GM13977 (cell line): ENCODE results near the gene PDIA5.

Experiments
- DNase-seq: peaks from one replicate; pipeline ENCODE4 v3.0.0; 2012; ENCODE audit warnings: low spot score
- CTCF ChIP-seq: IDR thresholded peaks from 2 replicates; pipeline ENCODE4 v1.5.1; 2012; ENCODE audit warnings: mild to moderate bottlenecking, control low read depth; ENCODE audit not compliant: insufficient read depth; ENCODE audit errors: extremely low read depth, missing control alignments
- in situ Hi-C: fragments of 300-500 bp; cut with MboI; formaldehyde crosslinking; loops from one replicate; pipeline ENCODE4 v1.12.0; 2022; ENCODE audit warnings: low sequenced_read_pairs, low pct_unique_long_range_greater_than_20kb, mixed read lengths, inconsistent platforms; ENCODE audit not compliant: unreplicated experiment

PDIA5 gene

GRCh38 chr3:123137001-123137400 is 70.2 kb downstream of the PDIA5 start:
- DNase-seq: no peak
- TF ChIP-seq CTCF: no peak
- in situ Hi-C loops: no loop called here

GRCh38 chr3:123138839-123139444 is 72.1 kb downstream of the PDIA5 start:
- no peak for DNase-seq
- no peak for TF ChIP-seq CTCF
- in situ Hi-C loops: no loop called here

GRCh38 chr3:123139522-123139921 is 72.7 kb downstream of the PDIA5 start:
- TF ChIP-seq CTCF: no peak
- DNase-seq: no peak
- in situ Hi-C loops: no loop called here

- no peak for DNase-seq
- TF ChIP-seq CTCF: no peak
- in situ Hi-C loops: no loop called here
Measured at GRCh38 chr3:123140550-123140949, 73.7 kb downstream of the PDIA5 start.

GRCh38 chr3:123141276-123141675 is 74.5 kb downstream of the PDIA5 start:
- in situ Hi-C loops: no loop called here

GRCh38 chr3:123143669-123144411 is 77.0 kb downstream of the PDIA5 start:
- in situ Hi-C loops: no loop called here
- DNase-seq: no peak
- TF ChIP-seq CTCF: no peak

More at GRCh38 chr3:123141276-123141675, 74.5 kb downstream of the PDIA5 start:
- DNase-seq: no peak
- no peak for TF ChIP-seq CTCF
